IPS-11a (cell line): ENCODE measurements around the gene ISG20L2.

Source experiments
- H3K4me3 ChIP-seq: one replicate; pipeline ENCODE4 v1.5.1; 2013; ENCODE audit warnings: low read depth, low read length, control low read depth

ISG20L2 gene

DNA sequence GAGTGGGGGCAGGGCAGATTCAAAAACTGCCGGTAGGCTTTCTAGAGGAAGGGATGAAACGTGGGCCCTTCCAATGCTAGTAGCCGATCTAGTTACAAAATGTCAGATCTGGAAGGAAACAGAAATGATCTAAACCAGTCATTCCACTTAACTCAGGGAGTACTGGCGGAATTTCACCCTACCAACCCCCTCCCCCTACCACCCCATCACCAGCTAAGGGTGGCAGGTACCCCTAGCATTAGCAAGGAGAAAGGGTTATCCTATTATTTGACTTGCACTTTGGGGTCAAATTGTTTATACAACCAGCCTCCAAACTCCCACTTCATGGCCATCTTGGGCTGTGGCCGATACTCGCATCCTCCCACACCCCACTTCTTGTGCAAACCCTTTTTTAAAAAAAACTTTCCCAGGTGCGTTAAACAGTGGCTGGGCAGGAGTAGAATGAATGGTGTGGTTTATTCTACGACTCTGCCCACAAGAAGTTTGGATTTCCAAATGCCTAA lies 13.0 kb upstream of the ISG20L2 start:
- H3K4me3 ChIP-seq, result peak overlapping the region; percentile 20

DNA sequence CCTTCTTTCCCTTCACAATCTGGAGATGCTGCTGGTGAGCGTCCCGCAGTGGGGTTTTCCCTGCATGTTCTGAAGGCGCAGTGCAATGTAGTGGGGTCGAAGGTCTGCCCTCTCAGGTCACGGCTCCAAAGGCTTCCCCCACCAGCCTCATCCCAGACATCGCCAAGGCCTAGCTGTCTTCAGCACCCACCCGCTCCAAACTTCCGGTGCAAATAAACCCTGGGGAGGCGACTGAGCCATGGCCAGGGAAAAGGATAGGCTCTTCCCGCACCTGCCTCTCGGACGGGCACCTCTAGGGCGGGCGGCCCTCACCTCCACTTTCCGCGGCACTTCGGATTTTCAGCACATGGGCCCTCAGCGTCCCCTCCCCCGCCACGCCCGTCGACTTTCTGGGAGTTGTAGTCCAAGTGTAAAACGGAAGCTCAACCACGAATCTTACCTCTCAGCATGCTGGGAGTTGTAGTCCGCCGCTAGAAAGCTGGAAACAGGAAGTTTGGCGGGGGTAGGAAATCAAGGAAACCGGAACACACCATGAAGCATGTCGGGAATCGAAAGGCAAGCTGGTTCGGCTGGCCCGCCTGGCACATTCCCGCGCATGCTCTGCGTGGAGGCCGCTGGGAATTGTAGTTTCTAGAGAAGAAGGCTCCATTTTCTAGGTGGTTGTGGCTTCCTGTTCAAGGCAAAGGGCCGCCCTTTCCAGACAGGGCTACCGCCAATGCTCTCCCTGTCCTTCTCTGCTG lies 12.3 kb upstream of the ISG20L2 start, which contains the start of gene MRPL24:
Gene MRPL24 (minus strand): TSS at position 348 of the 740 bp plus-strand sequence. CDS start 2,384 bp downstream, outside the sequence.
- peak within 1 kb of the TSS; percentile 76 for H3K4me3 ChIP-seq

DNA sequence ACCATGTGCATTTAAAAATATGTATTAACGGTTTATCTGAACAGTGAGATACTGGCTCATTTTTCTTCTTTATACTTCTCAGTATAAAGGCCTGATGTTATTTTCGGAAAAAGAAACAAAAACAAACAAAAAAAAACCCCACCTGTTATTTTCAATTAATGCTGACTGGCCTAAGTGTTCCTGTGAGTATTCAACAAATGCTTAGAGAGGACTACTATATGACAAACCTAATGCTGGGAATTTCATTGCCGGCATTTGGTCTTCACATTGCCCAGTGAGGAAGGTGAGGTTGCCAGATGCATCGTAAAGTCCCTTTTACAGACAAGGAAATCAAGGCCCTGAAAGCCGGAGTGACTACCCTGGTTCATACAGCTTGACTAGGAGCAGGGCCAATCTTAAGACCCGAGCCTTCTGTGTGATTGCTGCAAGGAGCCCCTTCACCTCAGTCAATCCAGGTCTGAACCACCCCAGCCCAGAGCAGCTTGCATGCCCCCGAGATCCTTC lies 11.7 kb upstream of the ISG20L2 start:
- H3K4me3 ChIP-seq, result peak overlapping the region; percentile 76

DNA sequence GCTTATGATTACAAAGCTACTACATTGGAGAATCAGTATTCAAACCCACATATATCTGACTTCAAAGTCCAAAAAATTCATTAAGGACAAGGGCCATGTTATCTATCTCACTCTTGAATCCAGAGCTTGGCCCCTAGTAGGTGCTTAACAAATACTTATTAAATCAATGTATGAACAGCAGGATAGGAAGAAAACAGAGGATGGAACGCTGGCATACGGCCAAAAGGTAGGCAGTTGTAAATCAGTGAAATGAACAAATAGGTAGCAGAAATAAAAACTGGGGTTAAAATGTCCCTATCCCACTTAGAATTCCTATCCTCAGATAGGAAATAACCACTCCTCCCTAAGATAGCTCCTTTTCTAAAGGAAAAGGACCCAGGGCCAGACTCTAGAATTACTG lies 10.3 kb upstream of the ISG20L2 start:
- H3K4me3 ChIP-seq, result no peak overlapping the region

DNA sequence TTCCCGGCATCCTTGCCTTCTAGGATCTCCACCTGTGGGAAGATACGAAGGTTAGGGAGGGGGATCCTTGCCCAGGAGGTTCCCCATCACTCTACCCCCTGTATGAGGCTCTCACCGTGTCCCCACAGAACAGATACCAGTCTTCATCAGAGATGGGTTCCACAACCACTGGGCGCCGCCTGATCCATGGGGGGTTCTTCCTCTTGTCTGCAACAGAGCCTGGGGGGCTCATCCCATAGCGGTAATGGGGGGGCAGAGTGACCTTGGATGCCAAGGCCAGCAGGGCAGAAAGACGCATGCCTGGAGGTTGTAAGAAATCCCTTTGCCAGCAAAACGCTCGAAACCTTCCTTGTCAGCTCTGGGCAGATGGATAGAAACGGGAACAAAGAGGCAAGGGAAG lies 9.8 kb upstream of the ISG20L2 start:
- H3K4me3 ChIP-seq, result no peak overlapping the region

DNA sequence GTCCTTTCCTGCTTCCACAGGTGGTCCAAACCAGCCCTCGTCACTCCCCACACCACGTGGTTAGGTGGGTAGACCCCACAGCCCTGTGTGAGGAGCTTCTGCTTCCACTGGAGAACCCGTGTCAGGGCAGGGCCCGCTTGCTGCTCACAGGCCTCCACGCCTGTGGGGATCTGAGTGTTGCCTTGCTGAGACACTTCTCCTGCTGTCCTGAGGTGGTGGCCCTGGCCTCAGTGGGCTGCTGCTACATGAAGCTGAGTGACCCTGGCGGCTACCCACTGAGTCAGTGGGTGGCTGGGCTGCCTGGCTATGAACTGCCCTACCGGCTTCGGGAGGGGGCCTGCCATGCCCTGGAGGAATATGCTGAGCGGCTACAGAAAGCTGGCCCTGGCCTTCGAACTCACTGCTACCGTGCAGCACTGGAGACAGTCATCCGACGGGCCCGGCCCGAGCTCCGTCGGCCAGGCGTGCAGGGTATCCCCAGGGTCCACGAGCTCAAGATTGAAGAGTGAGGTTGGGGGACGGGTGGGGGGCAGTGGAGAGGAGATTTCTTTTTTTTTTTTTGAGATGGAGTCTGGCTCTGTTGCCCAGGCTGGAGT lies 5.5 kb upstream of the ISG20L2 start:
- no peak overlapping the region for H3K4me3 ChIP-seq

DNA sequence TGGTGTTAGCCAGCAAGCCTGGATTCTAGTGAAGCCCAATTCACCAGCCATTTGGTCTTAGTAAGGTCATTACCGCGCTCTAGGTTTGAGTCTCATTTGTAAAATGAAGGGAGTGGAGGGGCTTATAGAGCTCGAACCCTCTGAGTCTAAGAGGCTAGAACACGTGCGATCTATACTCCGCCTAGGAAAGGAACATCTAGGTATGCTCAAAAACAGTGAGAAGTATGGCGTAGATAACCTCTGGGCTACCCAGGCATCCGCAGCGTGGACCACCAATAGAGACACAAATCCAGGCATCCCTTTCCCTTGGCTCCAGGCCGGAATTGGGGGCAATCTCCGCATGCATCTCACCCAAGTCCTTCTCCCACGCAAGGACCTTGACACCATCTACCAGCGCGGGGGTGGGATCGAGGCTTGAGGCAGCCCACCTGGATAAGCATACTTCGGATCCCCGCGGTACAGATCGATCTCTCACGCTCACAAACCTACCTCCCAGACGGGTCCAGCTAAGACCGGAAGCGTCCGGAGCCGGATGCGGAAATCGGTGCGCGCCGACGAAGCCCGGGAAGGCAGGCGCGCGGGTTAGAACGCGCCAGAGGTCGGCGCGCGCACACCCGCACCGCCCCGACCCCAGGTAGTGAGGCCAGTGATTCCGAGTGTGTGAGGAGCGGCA lies 504 bp downstream of the ISG20L2 start, which contains the start of gene METTL25B:
Gene METTL25B (plus strand): TSS at position 544 of the 673 bp plus-strand sequence. CDS start 636 bp downstream, outside the sequence.
- H3K4me3 ChIP-seq, result peak within 1 kb of the TSS; percentile 100

DNA sequence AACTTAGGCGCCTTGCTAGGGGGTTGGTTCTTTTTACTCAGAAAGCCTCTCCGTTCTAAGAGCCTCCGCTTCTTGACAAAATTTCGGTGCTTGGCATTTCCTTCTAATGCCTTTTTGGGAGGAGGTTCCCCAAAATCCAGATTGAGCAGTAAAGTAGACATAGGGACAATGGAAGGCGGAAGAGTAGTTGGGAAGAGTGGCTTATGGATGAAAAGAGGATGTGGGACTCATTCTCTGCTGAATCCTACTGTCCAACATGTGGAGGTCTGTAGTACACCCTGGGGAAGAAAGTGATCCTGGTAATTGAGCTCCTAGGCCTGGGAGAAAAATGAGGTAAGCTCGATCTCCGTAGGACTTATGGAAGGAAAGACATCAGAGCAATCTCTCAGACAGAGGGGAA lies 1.1 kb downstream of the ISG20L2 start:
- peak overlapping the region; percentile 100 for H3K4me3 ChIP-seq

DNA sequence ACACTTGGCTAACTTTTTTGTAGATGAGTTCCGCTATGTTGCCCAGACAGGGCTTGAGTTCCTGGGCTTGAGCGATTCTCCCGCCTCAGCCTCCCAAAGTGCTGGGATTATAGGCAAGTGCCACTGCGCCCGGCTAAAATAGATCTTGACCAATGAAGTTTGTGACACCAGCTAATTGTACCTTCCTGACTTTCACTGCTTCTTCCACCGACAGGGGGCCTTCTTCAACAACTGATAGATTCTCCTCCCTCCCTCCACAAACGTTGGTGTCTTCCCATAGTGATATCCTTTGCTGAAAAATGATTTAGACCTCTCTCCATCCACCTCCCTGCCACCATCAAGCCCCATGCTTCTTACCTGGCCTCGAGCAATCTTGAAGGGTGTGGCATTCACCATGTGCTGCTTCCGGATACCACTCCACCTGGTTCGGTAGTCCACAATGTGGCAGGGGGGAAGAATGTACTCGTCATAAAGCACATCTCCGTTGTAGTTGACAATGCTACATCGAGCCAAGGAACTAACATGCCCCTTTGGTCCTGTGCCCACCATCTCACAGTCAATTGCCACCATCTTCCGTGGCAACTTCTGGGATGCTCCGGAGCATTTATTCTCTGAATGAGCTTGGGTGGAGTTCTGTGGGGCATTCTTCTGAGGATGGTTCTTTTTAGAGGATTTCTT lies 1.9 kb downstream of the ISG20L2 start:
- H3K4me3 ChIP-seq, result peak overlapping the region; percentile 2

DNA sequence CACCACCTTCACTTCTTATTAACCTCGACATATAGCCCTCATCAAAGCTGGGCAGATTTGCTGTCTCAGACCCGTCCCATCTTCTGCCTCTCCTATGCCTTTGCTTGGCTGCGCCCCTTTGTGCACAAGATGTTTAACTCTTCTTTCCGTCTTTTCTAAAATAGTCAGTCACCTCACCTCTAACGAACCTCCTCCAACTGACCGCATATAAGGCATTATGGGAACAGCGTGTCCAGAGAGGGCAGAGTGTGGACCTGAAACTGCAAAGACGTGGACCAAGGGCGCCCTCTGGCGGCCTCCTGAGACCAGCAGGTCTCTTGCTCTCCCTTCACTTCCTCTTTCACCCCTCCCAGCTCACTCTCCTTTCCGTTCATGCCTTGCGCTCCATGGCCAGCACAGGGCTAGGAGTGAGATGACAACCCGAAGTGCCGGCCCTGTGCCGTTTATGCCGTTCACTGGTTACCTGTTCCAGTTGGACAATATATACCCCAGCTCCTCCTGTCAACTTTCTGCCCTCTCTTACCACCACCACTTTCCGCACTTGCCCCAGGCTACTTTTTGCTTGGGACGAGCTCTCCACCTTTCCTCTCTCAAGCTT lies 2.8 kb downstream of the ISG20L2 start:
- no peak overlapping the region for H3K4me3 ChIP-seq

DNA sequence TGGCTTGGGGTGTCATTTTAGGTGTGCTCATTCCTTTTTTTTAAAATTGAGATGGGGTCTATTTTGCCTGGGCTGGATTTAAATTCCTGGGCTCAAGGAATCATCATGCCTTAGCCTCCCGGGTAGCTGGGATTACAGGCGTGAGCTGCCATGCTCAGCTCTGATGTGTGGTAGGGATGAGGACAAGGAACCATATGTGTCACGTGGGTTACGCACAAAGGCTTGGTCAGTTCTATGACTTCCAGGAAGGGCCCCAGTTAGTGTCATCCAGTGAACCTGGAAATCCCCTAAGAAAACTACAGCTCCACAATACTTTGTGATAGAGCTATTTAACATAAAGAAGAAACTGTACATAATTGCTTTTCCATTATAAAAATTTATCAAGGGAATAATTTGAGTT lies 7.0 kb downstream of the ISG20L2 start:
- no peak overlapping the region for H3K4me3 ChIP-seq

DNA sequence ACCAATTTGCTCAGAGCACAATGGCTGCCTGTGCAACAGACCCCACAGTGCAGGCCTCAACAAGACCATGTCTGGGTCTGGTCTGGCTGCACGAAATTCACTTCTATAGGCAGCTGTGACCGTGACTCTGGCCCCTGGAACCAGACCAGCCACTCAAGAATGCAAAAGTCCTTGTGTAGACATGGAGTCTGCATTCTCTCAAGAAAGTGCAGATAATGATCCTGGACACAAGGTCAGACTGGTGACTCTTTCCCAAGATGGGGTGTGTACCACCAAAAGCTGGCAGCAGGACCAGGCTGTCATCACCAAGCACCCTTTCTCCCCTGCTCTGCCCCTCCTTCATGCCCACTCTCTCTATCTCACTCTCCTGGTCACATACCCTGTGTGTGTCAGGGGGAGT lies 7.4 kb downstream of the ISG20L2 start:
- no peak overlapping the region for H3K4me3 ChIP-seq

DNA sequence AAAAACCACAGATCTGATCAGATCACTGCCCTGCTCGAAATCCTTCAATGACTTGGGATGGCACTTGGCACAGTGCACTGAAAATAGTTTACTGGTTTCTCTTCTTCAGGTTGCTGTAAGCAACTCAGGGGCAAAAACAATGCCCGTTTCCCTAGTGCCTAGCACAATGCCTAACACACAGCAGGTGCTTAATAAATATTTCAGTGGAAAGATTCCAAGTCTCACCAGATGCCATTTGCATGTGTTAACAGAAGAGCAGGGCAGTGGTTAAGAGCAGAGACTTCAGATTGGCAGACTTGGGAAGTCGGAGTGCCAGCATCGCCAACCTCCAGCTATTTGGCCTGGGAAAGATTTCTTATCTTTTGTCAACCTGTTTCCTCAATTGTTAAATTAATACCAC lies 11.2 kb downstream of the ISG20L2 start:
- no peak overlapping the region for H3K4me3 ChIP-seq

DNA sequence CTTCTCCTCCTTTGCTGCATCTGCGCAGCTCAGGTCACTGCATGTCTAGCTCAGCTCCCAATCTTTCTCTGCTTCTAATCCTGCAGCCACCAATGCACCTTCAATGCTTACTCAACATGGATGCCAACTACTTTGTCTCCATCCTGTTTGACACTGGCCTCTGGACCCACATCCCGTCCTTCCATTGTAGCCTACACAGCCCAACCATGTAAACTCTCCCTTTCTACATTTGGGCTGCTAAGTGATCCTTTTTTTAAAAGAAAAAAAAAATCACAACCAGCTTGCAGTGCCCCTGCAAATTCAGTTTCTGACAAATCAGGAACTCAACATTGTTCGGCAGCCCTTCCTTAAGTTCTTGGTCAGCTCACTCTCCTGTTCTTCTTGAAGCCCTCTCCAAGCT lies 13.7 kb downstream of the ISG20L2 start:
- H3K4me3 ChIP-seq, result no peak overlapping the region

DNA sequence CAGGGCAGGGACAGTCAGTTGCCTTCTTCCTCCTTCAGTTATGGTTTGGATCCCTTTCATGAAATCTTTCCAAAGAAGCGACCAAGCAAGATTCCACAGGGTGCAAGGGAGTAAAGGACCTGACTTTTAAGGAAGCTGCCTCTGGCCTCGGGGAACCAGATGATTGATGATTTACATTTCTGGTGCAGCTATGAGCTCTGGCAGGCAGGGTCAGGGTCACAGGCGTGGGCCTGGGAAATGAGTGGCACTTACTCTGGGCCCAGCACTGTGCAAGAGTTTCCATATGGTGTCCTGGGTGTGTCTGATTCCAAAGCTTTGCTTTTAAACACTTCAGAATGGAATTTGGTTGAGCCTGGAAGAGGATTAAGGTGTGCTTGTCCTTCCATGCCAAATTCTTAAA lies 15.9 kb downstream of the ISG20L2 start:
- H3K4me3 ChIP-seq, result no peak overlapping the region

DNA sequence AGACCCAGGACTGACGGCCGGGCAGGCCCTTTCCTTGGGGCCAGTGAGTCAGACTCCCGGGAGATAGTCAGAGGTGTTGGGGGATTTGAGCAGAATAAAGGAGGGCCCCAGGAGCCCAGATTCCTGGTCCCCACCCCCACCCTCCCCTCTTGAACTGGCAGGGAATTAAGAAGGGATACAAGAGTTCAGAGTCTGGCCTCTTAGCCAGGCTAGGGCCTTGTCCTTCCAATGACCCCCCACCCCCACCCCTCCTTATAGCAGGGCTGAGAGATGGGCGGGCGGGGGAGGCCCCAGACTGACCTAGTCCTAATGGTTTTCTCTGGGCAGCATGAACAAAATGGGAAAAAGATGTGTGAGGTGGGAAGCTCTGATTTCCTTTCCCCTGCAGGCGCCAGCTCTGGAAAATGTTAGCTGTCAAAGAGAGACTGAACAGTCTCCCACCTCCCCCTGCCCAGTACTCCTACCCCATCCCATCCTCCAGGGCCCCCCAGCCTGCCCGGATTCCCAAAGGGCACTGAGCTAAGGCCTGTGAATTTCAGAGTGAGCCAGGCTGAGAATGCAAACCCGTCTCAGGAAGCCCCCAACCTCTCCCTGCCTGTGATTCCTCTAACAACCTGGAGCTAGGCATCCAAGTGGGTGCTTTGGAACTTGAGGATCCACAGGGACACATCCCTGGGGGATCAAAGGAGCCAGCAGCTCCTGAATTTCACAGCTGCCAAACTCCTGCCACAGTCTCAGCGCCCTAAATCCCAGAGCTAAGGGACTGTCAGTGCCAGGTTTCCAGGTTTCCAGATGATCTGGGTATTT lies 17.4 kb downstream of the ISG20L2 start:
- no peak overlapping the region for H3K4me3 ChIP-seq

DNA sequence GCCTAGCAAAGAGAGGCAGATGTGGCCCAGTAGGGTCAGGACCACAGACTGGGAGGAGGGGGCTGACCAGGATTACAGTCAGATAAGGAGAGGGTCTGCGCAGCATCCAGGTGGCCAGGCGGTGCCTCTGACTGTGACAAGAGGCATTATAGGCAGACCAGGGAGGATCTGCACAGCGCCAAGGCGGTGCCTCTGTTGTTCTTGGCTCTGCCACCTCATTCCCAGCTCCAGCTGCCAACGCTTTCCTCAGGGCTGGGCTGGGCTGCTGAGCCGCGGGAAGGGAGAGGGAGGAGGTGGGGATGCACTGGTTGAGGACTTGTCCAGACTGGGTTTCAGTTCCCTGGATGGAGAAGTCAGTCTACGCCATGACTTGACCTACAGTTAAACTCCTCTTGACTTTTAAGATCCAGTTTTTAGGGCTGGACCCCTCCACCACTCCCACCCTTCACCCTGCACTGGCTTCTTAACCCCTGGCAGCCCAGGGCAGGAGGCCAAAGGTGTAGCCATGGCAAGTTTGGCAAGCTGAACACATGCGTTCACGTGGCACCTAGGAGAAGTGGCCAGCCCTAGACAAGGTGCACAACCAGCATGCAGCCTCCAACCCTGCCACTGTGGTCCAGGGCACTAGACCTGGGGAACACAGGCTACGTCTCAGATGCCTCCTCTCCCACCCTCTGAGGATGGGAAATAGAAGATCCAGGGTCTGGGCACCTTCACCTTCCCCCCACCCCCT lies 18.6 kb downstream of the ISG20L2 start:
- no peak overlapping the region for H3K4me3 ChIP-seq

DNA sequence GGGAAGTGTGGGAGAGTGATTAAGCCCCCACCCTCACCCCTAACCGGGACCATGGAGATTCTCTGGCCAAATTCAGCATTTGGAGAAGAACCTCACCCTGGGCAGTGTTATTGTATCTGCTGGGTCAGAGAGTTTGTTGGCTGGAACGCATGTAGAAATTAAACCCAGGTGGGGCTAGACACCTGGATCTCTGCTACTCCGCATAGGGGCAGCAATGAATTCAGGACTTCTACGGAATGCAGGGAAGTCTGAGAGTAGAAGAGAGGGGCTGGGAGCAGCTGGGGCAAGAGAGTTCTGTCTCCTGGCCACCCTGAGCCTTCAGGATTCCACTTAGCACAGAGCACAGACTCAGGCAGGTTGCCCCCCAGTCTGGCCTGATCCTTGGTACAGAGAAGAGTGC lies 19.5 kb downstream of the ISG20L2 start:
- H3K4me3 ChIP-seq, result no peak overlapping the region

DNA sequence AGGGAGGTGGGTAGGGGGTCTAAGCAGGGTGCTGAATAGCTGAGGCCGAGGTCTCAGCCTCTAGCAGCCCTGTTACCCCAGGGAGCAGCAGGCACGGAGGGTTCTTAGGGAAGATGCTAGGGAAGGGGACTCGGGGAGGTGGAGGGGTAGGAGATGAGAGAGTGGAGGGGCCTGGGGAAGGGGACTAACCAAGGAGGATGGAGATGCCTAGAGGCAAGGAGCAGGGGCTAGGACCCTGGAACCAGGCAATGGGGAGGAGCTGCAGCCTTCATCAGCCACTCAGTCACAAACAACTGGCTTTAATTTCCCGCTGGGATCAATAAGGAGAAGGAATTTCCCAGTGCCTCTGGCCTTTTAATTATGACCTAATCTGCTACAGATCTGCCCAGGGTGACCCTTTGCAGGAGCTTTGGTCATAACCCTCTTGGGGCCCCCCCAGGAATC lies 20.3 kb downstream of the ISG20L2 start:
- H3K4me3 ChIP-seq, result peak overlapping the region; percentile 6
